ENCODE data around the gene DGKB. TPM values are rescaled to one million over a fixed set of nuclear protein-coding genes. Genes with fewer than 3 reads are reported as not detected.

Gene DGKB
- total and polyA plus RNA-seq, 2 of the 8 experiments (the other 6 are each of a cell fraction or from before 2014, with no cell fraction given) = 1.9 to 2.6 TPM

- TF ChIP-seq CHD7 (IDR thresholded peaks at IDR 0.05; ENCODE audit: insufficient replicate concordance, low read length) (no peak), FOSL1 (IDR thresholded peaks at IDR 0.05; ENCODE audit: insufficient read depth, low read depth, low read length) (no peak), HDAC6 (IDR thresholded peaks at IDR 0.05; ENCODE audit: low read depth, low read length) (no peak), KDM5A (IDR thresholded peaks at IDR 0.05; ENCODE audit: low read length) (no peak), SIRT6 (IDR thresholded peaks at IDR 0.05; ENCODE audit: low read length) (no peak), ASH2L (IDR thresholded peaks at IDR 0.05; ENCODE audit: low read length) (no peak), BCL11A (IDR thresholded peaks at IDR 0.05; ENCODE audit: low read depth in 2 of 2, low read length in 2 of 2) (no peak), CREB1 (IDR thresholded peaks at IDR 0.05) (no peak), PHF8 (conservative IDR thresholded peaks at IDR 0.05; ENCODE audit: low read depth, low read length) (no peak), KDM4A (IDR thresholded peaks at IDR 0.05; ENCODE audit: low read depth, low read length, severe bottlenecking) (no peak), RXRA (IDR thresholded peaks at IDR 0.05; ENCODE audit: insufficient read depth, low read depth, low read length) (no peak), HDAC2 (IDR thresholded peaks at IDR 0.05; ENCODE audit: borderline replicate concordance in 1 of 2, low read depth in 2 of 2, low read length in 2 of 2) (no peak)
Measured at GRCh38 chr7:14666304-14666703, 236.2 kb downstream of the DGKB start (continued).

Measured in H1 (cell line).